ENCODE data around the gene RHCE.

The RHCE gene

GRCh38 chr1:25355841-25356395 is 64.7 kb downstream of the RHCE start:
- no peaks in the 10 kb centered on the region for H3K9me3 ChIP-seq (ENCODE audit: insufficient read depth, low read length)
- no peak overlapping the region for H3K4me3 ChIP-seq (ENCODE audit: insufficient read length, low read depth)
- peaks cover 81% of the 10 kb centered on the region for H3K36me3 ChIP-seq (ENCODE audit: insufficient read depth, insufficient read length, low read length)
- H3K27me3 ChIP-seq (ENCODE audit: insufficient read depth, insufficient read length), result no peaks in the 10 kb centered on the region
- no peak overlapping the region for H3K9ac ChIP-seq (ENCODE audit: insufficient read length, low read depth)
- TF ChIP-seq SUZ12 (IDR thresholded peaks at IDR 0.05; ENCODE audit: extremely low read depth, insufficient read depth, insufficient read length) (no peak), YY1 (IDR thresholded peaks at IDR 0.05; ENCODE audit: insufficient read depth, insufficient read length) (no peak), ZNF274 (IDR thresholded peaks at IDR 0.05; ENCODE audit: low read depth, low read length) (no peak)
- no peak for DNase-seq (ENCODE audit: low read depth, low spot score)
- H3K4me1 ChIP-seq (ENCODE audit: insufficient read depth, insufficient read length), result no peaks in the 10 kb centered on the region

DNA sequence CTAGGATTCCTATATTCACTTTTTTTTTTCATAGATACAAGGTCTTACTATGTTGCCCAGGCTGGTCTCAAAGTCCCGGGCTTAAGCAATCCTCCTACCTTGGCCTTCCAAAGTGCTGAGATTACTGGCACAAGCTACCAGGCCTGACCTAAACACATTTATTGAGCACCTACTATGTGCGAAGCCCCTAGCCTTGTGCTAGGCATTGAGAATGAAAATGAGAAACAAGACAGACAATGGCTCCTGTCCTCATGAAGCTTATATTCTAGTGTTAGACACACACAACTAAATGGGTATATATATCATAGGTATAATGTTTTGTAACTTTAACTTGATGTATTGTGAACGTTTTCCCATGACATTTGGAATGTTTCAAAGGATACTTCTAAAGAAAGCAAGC is 71.0 kb downstream of the RHCE start:
- Histone ChIP-seq H3K4me3 (ENCODE audit: insufficient read length, low read depth) (no peak overlapping the region), H3K4me1 (ENCODE audit: insufficient read depth, insufficient read length) (no peaks in the 10 kb centered on the region), H3K9me3 (ENCODE audit: insufficient read depth, low read length) (no peaks in the 10 kb centered on the region), H3K9ac (ENCODE audit: insufficient read length, low read depth) (no peak overlapping the region), H3K36me3 (ENCODE audit: insufficient read depth, insufficient read length, low read length) (peaks cover 79% of the 10 kb centered on the region), H3K27me3 (ENCODE audit: insufficient read depth, insufficient read length) (no peaks in the 10 kb centered on the region)
- no peak for DNase-seq (ENCODE audit: low read depth, low spot score)
- TF ChIP-seq SUZ12 (IDR thresholded peaks at IDR 0.05; ENCODE audit: extremely low read depth, insufficient read depth, insufficient read length), result no peak
- no peak for TF ChIP-seq YY1 (IDR thresholded peaks at IDR 0.05; ENCODE audit: insufficient read depth, insufficient read length)
- no peak for TF ChIP-seq ZNF274 (IDR thresholded peaks at IDR 0.05; ENCODE audit: low read depth, low read length)

DNA sequence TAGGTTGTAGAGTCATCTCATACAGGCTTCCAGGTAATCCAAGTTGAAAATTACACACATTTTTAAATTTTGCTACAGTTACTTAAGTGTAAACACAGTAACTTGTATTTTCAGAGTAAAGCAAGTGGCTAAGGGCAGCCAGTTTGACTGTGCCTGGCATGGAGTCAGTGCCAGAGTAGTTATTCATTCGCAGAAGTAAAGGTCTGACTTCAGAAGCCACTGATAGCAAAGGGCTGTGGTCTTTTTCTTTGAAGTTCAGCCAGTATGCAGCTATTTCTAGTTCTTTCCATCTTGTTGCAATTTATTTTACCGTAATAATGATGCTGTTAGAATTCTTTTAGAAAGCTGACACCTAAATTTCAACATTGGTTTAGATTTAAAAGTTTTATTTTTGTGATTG is 73.1 kb downstream of the RHCE start:
- Histone ChIP-seq H3K36me3 (ENCODE audit: insufficient read depth, insufficient read length, low read length) (peaks cover 78% of the 10 kb centered on the region), H3K9me3 (ENCODE audit: insufficient read depth, low read length) (no peaks in the 10 kb centered on the region), H3K4me1 (ENCODE audit: insufficient read depth, insufficient read length) (no peaks in the 10 kb centered on the region), H3K4me3 (ENCODE audit: insufficient read length, low read depth) (no peak overlapping the region), H3K27me3 (ENCODE audit: insufficient read depth, insufficient read length) (no peaks in the 10 kb centered on the region), H3K9ac (ENCODE audit: insufficient read length, low read depth) (no peak overlapping the region)
- TF ChIP-seq SUZ12 (IDR thresholded peaks at IDR 0.05; ENCODE audit: extremely low read depth, insufficient read depth, insufficient read length), result no peak
- TF ChIP-seq YY1 (IDR thresholded peaks at IDR 0.05; ENCODE audit: insufficient read depth, insufficient read length), result no peak
- TF ChIP-seq ZNF274 (IDR thresholded peaks at IDR 0.05; ENCODE audit: low read depth, low read length), result no peak
- no peak for DNase-seq (ENCODE audit: low read depth, low spot score)

- H3K9ac ChIP-seq (ENCODE audit: insufficient read length, low read depth), result no peak overlapping the region
- H3K27me3 ChIP-seq (ENCODE audit: insufficient read depth, insufficient read length), result no peaks in the 10 kb centered on the region
- DNase-seq (ENCODE audit: low read depth, low spot score), result no peak
- H3K9me3 ChIP-seq (ENCODE audit: insufficient read depth, low read length), result no peaks in the 10 kb centered on the region
- H3K4me1 ChIP-seq (ENCODE audit: insufficient read depth, insufficient read length), result no peaks in the 10 kb centered on the region
- no peak overlapping the region for H3K4me3 ChIP-seq (ENCODE audit: insufficient read length, low read depth)
- peaks cover 72% of the 10 kb centered on the region for H3K36me3 ChIP-seq (ENCODE audit: insufficient read depth, insufficient read length, low read length)
- TF ChIP-seq ZNF274 (IDR thresholded peaks at IDR 0.05; ENCODE audit: low read depth, low read length) (no peak), YY1 (IDR thresholded peaks at IDR 0.05; ENCODE audit: insufficient read depth, insufficient read length) (no peak), SUZ12 (IDR thresholded peaks at IDR 0.05; ENCODE audit: extremely low read depth, insufficient read depth, insufficient read length) (no peak)
Observed at GRCh38 chr1:25343872-25344271, 76.8 kb downstream of the RHCE start.

GRCh38 chr1:25342846-25343245 is 77.8 kb downstream of the RHCE start:
- no peak overlapping the region for H3K4me3 ChIP-seq (ENCODE audit: insufficient read length, low read depth)
- no peaks in the 10 kb centered on the region for H3K9me3 ChIP-seq (ENCODE audit: insufficient read depth, low read length)
- no peak for DNase-seq (ENCODE audit: low read depth, low spot score)
- H3K4me1 ChIP-seq (ENCODE audit: insufficient read depth, insufficient read length), result no peaks in the 10 kb centered on the region
- H3K27me3 ChIP-seq (ENCODE audit: insufficient read depth, insufficient read length), result no peaks in the 10 kb centered on the region
- H3K36me3 ChIP-seq (ENCODE audit: insufficient read depth, insufficient read length, low read length), result peaks cover 63% of the 10 kb centered on the region
- no peak overlapping the region for H3K9ac ChIP-seq (ENCODE audit: insufficient read length, low read depth)
- TF ChIP-seq ZNF274 (IDR thresholded peaks at IDR 0.05; ENCODE audit: low read depth, low read length) (no peak), YY1 (IDR thresholded peaks at IDR 0.05; ENCODE audit: insufficient read depth, insufficient read length) (no peak), SUZ12 (IDR thresholded peaks at IDR 0.05; ENCODE audit: extremely low read depth, insufficient read depth, insufficient read length) (no peak)

DNA sequence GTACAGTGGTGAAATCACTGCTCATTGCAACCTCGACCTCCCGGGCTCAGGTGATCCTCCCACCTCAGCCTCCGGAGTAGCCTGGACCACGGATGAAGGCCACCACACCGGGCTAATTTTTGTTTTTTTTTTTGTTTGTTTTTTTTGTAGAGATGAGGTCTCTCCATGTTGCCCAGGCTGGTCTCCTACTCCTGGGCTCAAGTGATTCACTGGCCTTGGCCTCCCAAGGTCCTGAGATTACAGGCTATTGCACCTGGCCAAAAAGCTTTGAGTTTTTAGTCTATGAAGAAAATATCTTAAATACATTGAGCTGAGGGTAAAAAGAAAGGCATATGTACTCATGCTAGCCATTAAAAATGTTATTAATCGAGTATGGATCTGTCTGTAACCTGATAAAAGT is 78.9 kb downstream of the RHCE start:
- Histone ChIP-seq H3K4me3 (ENCODE audit: insufficient read length, low read depth) (no peak overlapping the region), H3K36me3 (ENCODE audit: insufficient read depth, insufficient read length, low read length) (peaks cover 55% of the 10 kb centered on the region), H3K9ac (ENCODE audit: insufficient read length, low read depth) (no peak overlapping the region)

DNA sequence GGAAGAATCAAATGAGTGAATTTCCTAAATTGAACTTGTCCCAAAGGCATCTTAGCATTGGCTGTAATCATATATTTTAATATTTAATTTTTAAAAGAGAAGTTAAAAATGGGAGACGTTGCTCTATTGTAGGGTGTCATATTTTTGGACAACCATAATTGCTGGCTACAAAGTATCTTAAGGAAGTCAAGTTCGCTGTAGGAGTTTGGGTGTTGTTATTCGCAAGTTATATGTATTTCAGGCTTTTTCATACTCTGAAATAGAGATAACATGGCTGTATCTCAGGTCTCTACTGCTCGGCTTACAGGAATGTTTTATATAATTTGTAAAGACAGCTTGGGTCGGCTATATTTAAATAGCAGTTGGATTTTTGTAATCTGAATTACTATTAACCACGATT is 81.6 kb downstream of the RHCE start:
- Histone ChIP-seq H3K4me3 (ENCODE audit: insufficient read length, low read depth) (peak overlapping the region; percentile 91), H3K4me1 (ENCODE audit: insufficient read depth, insufficient read length) (no peaks in the 10 kb centered on the region), H3K9ac (ENCODE audit: insufficient read length, low read depth) (peak overlapping the region; percentile 98), H3K27me3 (ENCODE audit: insufficient read depth, insufficient read length) (no peaks in the 10 kb centered on the region), H3K9me3 (ENCODE audit: insufficient read depth, low read length) (no peaks in the 10 kb centered on the region), H3K36me3 (ENCODE audit: insufficient read depth, insufficient read length, low read length) (peaks cover 32% of the 10 kb centered on the region)
- no peak for DNase-seq (ENCODE audit: low read depth, low spot score)
- TF ChIP-seq ZNF274 (IDR thresholded peaks at IDR 0.05; ENCODE audit: low read depth, low read length) (no peak), YY1 (IDR thresholded peaks at IDR 0.05; ENCODE audit: insufficient read depth, insufficient read length) (no peak), SUZ12 (IDR thresholded peaks at IDR 0.05; ENCODE audit: extremely low read depth, insufficient read depth, insufficient read length) (no peak)

More for the DNA sequence above, 78.9 kb downstream of the RHCE start:
- TF ChIP-seq ZNF274 (IDR thresholded peaks at IDR 0.05; ENCODE audit: low read depth, low read length) (no peak), YY1 (IDR thresholded peaks at IDR 0.05; ENCODE audit: insufficient read depth, insufficient read length) (no peak), SUZ12 (IDR thresholded peaks at IDR 0.05; ENCODE audit: extremely low read depth, insufficient read depth, insufficient read length) (no peak)
- no peaks in the 10 kb centered on the region for H3K9me3 ChIP-seq (ENCODE audit: insufficient read depth, low read length)
- no peaks in the 10 kb centered on the region for H3K4me1 ChIP-seq (ENCODE audit: insufficient read depth, insufficient read length)
- H3K27me3 ChIP-seq (ENCODE audit: insufficient read depth, insufficient read length), result no peaks in the 10 kb centered on the region
- no peak for DNase-seq (ENCODE audit: low read depth, low spot score)
